GM19372 (cell line): ENCODE results near the gene DMRT1.
A peak's percentile ranks its signal among the peaks of the same experiment; 100 is the strongest.

ENCODE experiments used
- ATAC-seq: cut with Tn5 transposase; IDR thresholded peaks from one replicate; pipeline ENCODE4 v1.9.1; 2021; ENCODE audit warnings: mild to moderate bottlenecking, low read depth, moderate library complexity; ENCODE audit not compliant: unreplicated experiment

The DMRT1 gene

DNA sequence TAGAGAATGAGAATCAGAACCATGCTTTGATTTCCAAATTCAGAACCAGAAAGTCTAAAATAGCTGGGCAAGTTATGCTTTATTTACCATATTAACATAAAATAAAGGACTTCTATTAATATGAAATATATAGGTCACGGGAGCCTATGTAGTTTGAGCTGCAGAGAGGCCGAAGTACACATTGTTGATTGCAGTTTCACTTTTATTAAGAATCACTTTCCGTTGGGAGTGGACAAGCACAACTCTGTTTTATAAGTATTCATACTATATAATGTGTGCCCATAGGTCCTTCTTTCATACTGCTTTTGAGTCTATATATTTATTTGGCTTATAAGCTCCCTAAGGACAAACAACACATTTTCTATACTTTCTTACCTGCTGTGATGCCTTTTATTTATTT is 76.2 kb downstream of the DMRT1 start:
- ATAC-seq: no peak

DNA sequence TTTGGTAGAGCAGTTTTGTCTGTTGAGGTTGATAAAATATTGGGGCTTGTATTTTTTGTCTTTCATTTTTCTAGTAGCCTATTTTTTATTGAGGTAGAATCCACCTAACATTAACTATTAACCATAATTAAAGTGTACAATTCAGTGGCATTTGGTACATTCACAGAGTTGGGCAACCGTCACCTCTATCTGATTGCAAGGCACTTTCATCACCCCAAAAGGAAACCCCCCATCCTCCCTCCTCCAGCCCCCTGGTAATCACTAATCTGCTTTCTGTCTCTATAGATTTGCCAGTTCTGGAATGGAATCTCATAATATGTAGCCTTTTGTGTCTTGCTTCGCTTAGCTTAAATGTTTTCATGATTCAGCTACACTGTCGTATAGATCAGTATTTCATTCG is 79.4 kb downstream of the DMRT1 start:
- no peak for ATAC-seq

DNA sequence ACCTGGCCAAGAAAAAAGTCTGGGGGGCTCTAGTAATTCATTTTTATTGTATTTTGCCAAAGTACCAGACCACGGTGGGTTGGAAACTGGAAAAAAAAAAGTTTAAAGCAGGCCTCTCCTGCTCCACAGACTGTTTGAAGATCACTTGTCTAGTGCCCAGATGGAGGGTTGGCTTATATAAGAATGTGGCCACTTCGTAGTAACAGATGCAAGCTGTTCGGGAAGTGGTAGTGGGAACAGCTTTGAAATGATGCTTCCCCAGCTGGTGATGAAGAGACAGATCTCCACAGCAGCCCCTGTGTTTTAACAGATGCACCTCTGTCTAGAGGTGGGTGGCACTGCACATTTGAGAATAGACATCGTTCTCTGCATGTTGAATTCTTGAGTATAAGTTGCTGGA is 80.7 kb downstream of the DMRT1 start:
- no peak for ATAC-seq

DNA sequence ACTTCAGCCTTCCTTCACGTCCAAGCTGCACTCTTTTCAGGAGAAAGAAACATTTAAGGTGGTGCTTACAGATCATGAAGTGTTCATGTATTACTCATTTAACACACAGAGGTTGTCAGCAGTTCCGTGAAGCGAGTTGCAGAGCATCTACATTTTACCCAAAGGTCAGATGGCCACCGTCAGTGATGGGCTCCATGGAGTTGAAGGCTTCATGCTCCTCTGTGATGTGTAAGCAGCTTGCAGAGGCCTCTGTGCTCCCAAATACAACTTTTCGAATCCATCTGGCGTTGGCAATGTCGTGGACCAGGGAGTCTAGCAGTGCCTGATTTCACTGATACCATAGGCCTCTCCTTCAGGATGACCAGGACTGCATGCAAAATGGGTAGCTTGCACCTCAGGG is 81.2 kb downstream of the DMRT1 start:
- ATAC-seq: no peak

DNA sequence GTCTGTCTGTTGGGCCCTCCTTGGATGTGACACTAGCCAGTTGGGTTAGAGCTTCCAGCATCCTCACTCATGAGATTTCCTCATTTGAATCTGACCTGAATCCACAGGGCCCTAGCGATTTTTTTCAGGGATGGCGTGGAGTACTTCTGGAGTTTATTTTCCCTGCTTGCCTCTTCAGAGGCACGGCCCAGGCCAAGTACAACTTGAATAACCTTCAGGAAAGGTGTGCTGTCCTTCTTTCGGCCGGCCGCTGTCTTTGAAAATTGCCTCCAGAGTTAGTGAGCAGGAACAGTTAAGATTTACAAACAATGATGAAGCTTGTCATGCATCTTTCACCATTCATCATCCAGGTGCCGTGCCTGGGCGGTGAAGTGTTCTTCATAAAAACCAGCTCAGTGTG is 85.5 kb downstream of the DMRT1 start:
- no peak for ATAC-seq

DNA sequence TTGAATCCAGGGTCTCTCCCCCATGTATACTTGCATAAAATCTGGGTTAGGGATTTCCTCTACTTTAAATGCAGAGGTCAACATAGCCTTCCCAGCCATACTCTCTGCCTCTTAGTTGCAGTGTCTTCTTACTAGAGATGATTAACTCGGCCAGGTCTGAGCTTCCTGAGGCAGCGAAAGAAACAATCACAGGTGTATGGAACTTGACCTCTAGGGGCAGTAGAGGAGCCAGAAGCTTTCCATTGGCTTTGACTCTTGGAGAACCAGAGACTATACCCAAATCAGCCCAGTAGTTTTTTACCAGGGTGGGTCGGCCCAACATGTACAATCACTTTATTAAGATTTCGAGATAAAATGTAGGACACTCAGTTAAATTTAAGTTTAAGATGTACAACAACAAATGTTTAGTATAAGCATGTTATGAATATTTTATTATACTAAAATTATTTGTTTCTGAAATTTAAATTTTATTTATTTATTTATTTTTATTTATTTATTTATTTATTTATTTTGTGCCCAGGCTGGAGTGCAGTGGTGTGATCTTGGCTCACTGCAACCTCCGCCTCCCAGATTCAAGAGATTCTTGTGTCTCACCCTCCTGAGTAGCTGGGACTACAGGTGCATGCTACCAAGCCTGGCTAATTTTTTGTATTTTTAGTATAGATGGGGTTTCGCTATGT is 87.0 kb downstream of the DMRT1 start:
- ATAC-seq: peak; percentile 78

DNA sequence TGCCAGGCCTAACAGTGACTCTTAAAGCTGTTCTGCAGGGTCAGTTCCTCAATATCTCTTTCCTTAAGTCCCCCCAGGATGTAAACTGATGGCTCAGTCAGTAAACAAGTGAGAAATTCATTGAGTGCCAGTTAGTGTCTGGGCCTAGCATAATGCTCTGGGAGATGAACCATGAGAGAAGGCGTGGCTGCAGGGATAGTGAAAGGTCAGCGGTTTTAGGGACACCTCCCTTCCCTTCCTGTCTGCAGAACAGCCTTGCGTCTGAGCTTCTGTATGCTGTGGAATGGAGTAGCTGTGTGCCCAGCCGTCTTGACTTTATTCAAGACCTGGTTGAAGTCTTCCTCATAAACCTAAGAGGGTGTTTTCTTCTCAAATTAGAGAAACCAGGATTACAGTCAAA is 88.2 kb downstream of the DMRT1 start:
- ATAC-seq: no peak

DNA sequence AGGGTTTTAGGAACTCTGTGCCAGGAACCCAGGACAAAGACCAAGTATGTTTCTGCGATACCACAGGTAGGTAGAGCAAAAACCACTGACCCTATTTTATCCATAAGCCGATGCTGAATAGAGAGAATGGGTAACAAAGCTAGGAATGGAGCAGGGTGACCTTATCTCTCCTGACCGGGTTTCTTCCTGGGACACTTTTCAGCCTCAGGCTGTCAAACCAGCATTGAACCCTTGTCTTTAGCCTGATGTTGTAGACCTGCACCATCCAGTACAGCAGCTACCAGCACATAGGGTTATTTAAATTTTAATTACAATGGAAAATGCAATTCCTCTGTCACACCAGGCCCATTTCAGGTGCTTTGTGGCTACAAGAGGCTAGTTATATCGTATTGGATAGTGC is 91.9 kb downstream of the DMRT1 start:
- ATAC-seq: no peak

DNA sequence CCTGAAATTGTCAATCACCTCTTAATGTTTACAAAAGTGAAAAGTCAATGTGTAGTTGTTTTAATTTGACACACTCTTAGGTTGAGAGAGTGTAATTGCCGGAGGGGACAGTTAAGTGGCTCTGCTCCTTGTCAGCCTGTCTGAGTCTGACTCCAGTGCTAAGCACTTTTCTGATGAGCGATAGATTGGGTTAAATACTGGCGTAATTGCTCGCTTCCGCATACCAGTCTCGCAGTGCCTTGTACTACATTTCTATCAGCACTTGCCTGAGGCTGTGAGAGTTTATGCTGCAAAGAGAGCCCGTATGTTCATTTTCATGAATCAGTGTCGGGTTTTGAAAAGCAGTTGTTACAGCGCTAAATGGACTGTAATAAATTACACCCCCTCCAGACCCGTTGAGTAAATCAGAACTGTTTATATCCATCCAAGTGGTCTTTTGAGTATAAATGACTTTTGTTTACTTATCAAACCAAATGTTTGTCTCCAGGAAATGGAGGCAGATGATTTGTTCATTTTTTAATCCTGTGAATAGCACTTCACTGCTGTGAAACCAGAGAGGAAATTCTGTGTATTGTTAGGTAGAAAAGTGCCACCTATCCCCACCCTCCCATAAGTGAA is 94.0 kb downstream of the DMRT1 start:
- no peak for ATAC-seq

DNA sequence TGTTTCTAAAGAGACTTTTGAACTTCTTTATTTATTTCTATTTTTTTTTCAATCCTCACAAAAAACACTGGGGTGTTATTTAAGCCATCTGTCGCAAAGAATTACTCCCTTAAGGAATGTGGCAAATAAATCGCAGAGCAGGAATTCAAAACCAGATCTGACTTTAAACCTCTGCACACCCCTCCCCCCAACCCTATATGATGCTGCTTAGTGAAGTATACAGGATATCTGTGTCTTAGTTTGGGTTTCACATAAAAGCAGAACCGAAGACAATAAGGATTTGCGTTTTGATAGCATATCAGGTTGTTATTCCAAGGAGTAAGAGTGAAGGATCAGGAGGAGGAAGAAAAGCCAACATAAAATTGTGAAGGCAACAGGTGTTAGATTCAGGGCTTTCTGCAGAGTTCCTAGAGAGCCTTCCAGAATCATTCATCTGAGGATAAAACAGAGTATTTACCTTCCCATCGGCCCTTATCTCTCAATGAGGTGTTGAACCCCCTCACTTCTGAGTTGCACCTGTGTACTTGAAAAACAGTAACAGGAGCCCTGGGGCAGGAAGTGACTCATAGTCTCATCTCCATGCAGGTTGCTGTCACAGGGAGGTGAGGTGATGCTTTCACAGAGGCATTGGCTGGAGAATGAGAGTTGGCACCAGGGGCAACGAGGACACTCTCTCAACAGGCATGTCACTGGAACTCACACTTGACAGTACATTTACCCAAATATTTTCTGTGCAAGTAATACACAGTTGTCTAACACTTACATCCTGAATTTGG is 101.5 kb downstream of the DMRT1 start:
- no peak for ATAC-seq

DNA sequence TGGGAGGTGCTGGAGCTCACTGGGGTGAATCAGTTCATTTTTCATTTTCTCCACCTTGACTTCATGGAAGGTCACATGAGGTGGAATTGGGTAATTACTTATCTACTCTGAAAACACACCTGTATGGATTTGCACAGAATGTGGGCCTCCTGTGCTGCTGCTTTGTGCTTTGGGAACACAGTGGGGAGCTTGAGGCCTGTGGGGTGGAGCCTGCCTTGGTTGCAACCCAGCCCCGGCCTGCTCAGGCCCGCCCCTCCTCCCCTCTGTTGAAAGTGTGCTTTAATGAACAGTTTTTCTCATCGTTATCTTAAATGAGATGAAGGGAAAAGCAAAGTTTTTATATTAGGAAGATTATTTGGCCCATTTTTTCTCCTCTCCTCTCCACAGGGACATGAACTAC is 106.5 kb downstream of the DMRT1 start:
- no peak for ATAC-seq

DNA sequence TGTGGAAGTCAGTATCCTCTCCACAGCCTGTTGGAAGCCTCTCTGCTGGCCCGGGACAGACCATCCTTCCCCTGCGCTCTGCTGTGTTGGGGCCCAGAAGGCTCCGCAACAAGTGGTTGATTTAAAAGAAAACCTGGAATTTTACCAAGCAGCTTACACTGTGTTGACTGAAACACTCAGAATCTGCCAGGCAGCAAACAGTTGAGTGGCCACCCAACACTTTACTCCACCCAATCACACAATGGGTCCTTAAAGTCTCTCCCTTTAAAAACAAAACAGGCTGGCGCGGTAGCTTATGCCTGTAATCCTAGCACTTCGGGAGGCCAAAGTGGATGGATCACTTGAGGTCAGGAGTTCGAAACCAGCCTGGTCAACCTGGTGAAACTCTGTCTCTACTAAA is 107.0 kb downstream of the DMRT1 start:
- no peak for ATAC-seq

DNA sequence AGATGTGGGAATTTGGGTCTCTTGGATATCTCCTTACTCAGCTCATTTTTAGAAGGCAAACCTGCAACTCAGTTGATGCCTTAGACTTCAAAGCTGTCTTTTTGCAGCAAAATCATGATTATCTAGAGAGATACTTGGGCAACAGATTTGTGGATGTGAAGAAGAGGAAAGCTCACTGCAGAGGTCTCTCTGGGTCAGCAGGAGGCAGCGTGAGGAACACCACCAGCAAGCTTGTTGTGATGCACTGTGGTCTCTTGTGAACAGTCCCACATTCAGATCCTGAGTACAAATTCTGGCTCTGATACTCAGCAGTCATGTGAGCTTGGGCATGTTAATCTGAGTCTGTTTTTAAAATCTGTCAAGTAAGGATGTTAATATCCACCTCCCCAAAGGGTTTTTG is 108.6 kb downstream of the DMRT1 start:
- no peak for ATAC-seq

DNA sequence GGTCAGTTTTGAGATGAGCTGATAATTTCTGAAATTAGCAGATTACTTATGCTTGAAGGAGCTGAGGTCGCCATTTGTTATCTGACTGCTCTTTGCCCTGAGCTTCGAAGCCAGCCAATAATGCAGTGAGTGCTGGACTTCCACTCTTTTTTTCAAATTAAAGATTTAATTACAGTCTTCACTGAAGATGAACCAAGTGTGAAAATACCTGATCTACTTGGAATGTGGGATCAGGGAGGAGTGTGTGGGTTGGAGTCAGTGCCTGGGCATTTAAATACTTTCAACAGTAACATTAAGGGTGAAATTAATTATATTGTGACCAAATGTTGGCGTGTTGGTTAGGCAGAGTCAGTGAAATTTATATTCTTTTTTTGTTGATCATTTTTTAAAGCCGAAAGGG is 111.0 kb downstream of the DMRT1 start:
- ATAC-seq: no peak

DNA sequence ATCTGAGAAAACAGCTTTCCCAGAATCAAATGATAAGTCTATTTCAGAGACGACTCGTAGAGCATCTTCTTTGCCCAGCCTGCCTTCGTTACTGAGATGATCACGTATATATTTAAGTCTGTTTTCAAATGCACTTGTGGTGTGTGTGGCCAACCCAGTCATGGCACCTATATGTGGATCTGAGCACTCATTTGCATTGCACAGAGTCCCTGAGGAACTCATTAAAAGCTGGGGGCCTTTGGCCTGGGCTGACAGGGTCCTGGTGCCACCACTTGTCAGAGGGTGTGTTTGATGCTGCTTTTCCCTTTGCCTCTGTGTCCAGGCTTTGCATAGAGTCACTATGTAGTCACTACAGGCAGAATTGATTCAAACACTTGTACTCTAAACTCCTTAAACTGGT is 117.6 kb downstream of the DMRT1 start:
- ATAC-seq: no peak

DNA sequence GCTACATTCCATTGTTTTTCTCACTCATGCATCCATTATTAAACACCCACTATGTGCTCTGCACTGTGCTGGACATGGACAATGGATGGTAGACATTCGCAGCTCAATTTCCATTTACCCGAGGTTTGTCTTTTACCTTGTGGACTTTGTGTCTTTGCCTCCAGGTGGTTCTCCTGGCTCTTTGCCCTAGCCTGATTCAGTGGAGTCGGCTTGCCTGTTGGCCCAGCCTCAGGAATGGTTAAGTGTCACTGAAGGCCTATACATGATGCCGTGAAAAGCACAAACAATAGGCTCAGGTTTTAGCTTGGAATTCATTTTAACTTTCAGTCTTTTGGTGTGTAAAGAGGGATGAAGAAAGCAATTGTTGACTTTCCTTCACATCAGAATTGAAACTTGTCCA is 118.4 kb downstream of the DMRT1 start:
- ATAC-seq: no peak

DNA sequence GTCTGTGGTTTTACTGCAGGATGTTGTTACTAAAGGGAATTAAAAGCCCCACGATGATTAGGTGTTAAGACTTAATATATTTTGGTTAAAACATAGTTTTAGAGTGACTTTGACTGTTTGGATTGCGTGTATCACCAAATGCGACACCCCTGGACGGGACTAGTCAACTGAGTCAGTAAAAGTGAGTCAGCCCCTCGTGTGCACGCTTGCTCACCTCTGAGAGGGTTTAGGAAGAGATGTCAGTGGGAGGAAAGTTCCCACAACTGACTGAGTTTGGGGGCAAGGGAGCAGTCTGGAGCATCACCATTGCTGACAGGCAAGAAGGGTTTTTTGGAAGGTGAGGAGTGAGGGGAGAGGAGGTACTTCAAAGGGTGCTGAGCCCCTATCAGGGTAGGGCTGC is 120.5 kb downstream of the DMRT1 start:
- no peak for ATAC-seq

DNA sequence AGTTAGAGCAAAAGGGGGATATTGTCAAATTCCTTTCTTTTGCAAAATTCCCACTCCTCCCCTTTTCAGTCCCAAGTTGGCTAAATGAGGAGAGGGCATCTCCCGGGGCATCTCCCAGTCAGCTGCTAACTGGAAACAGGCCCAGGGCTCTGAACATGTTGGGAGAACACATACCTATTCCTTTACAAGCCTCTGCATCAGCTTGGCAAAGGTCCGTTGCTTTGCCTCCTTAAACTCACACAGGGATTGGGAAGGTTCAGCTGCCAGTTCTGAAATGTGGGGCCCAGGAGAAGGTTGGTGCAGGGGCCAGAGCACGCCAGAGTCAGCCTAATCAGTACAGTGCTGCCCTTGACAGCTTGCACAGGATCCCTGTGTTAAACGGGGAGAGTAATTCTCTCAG is 124.0 kb downstream of the DMRT1 start:
- ATAC-seq: no peak

DNA sequence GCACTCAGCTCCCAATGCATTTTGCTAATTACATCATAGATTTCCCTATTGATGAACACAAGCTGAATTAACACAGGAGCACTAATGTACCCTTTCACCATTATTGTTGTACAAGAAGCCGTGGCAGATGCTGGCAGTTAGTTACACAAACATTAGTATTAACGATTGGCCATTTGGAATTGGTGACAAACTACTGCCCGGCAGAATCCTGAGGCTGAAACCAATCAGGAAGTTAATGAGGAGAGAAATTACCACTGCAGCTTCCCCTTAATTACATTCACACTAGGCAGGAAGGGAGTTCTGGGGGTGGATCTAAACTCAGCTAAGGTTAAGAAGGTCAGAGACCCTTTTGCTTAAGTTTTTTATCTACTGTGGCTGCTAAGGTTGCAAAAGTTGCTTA is 125.4 kb downstream of the DMRT1 start:
- no peak for ATAC-seq

DNA sequence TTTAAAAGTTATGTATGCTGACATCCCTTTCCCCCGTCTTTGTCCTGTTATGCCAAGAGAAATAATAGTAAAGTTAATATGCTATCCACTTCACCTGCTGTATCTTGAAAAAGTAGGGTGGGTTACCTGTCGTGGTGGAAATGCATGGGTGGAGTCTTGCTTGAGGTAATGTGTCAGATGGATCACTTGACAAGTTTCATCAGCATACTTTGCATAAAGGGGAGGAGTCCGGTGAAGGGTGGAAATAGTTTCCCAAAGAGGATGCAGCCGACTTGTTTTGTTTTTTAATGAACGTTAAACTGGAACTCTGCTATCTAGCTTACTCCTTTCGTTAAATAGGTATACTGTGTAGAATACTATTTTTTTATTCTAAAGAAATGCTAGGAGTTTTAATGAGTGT is 125.9 kb downstream of the DMRT1 start:
- no peak for ATAC-seq

DNA sequence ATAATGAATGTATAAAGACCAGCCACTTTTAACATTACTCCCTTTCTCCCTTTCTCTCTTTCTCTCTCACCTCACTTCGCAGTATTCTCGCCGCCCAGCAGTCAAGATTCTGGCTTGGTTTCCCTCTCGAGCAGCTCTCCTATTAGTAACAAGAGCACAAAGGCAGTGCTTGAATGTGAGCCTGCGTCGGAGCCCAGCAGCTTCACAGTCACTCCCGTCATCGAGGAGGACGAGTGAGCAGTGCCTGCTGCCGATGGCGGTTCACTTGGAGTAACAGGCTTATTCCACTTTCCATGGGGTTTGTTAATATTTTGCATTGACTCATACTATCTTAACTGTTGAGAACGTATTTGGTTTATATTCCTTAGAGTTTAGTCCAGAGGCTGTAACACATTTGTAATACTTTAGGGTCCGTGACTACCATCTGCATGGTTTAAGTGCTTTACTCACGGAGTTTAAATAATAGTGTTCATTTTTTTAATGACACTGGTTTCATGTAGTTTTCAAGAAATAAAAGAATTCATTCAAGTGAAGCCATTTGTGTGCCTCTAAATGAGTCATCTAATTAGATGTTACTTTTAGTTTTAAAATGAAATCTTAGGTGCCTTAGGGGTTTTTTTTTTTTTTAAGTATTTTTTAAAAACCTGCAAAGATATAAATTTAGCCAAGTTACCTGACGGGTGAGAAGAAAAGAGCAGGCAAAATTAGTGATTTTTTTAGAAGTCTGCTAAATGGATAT is 126.6 kb downstream of the DMRT1 start:
- no peak for ATAC-seq
